Measurements from ENCODE around the gene RABL6. TPM values are rescaled to one million over a fixed set of nuclear protein-coding genes. Genes with fewer than 3 reads are reported as not detected.
"Not testable (repeated sequence)": the region's sequence is repeated elsewhere in the genome, so short reads cannot be mapped to it uniquely, and the experiment has no call there.

RABL6 gene
- polyA plus RNA-seq, 3 donors: 58.6 to 61.1 (median 59.7) TPM

GRCh38 chr9:136854842-136855460 lies 47.2 kb downstream of the RABL6 start:
- DNase-seq (ENCODE audit: low read depth in 3 of 3, low spot score in 2 of 3): no peak

- no peak for DNase-seq (ENCODE audit: low read depth in 3 of 3, low spot score in 2 of 3)
Observed at GRCh38 chr9:136855461-136856078, 47.8 kb downstream of the RABL6 start.

- no peak for DNase-seq (ENCODE audit: low read depth in 3 of 3, low spot score in 2 of 3)
Observed at GRCh38 chr9:136856079-136856476, 48.3 kb downstream of the RABL6 start.

DNA sequence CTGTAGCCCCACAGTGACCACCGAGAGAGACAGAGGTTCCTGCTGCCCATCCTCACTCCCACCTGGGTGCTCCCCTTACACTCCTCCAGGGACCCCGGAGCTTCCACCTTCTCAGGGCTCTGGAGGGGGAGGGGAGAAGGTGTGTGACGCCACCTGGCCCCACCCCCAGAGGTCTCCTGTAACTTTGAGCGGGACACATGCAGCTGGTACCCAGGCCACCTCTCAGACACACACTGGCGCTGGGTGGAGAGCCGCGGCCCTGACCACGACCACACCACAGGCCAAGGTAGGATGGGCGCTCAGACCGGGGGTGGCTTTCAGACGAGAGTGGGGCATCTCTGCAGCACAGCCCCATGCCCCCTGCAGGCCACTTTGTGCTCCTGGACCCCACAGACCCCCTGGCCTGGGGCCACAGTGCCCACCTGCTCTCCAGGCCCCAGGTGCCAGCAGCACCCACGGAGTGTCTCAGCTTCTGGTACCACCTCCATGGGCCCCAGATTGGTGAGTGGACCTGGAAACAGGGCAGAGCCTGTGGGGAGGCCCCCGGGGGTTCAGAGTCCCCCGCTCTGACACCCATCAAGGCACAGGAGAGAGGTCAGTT lies 48.9 kb downstream of the RABL6 start:
- DNase-seq (ENCODE audit: low read depth in 3 of 3, low spot score in 2 of 3): no peak

- DNase-seq (ENCODE audit: low read depth in 3 of 3, low spot score in 2 of 3): no peak
Observed at GRCh38 chr9:136857166-136857565, 49.4 kb downstream of the RABL6 start.

- DNase-seq (ENCODE audit: low read depth in 3 of 3, low spot score in 2 of 3): no peak
Observed at GRCh38 chr9:136857581-136858412, 50.0 kb downstream of the RABL6 start.

DNA sequence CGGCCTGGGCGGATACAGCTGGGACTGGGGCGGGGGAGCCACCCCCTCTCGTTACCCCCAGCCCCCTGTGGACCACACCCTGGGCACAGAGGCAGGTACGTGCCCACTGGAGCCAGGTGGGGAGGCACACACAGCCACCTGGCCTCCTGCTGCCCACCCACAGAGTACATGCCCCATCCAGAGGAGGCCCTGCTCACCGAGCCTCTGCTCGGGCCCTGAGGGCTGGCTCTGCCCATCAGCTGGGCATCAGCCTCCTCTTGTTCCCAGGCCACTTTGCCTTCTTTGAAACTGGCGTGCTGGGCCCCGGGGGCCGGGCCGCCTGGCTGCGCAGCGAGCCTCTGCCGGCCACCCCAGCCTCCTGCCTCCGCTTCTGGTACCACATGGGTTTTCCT lies 50.7 kb downstream of the RABL6 start:
- DNase-seq (ENCODE audit: low read depth in 3 of 3, low spot score in 2 of 3): no peak

DNA sequence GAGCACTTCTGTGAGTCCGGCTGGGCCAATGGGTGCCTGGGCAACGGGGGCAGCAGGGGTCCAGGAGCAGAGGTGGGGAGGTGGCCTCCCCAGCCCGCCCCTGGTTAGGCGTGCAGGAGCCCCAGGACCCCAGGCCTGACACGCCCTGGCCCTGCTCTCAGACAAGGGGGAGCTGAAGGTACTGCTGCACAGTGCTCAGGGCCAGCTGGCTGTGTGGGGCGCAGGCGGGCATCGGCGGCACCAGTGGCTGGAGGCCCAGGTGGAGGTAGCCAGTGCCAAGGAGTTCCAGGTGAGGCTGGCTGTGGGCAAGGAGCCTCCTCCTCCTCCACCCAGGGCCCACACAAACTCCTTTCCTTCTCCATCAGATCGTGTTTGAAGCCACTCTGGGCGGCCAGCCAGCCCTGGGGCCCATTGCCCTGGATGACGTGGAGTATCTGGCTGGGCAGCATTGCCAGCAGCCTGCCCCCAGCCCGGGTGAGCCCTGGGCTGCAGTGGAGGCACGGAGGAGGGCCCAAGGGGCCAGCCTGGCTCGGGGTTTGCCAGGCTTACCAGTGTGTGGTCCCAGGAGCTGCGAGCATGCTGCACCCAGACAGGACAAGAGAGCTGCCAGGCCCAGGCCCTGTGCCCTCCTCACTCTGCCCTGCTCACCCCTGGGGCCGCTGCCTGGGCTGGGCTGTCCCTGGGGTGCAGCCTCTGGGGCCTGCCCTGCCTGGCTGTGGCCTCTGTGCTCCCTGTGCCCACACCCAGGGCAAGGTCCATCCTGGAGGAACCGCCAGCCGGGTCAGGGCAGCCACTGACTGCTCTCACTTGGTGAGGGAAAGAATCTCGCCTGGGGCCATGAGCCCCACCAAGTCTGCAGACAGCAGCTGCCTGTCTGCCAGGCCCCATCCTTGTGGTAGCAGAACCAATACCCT lies 51.4 kb downstream of the RABL6 start:
- no peak for DNase-seq (ENCODE audit: low read depth in 3 of 3, low spot score in 2 of 3)

- no peak for DNase-seq (ENCODE audit: low read depth in 3 of 3, low spot score in 2 of 3)
Observed at GRCh38 chr9:136860529-136860928, 52.8 kb downstream of the RABL6 start.

DNA sequence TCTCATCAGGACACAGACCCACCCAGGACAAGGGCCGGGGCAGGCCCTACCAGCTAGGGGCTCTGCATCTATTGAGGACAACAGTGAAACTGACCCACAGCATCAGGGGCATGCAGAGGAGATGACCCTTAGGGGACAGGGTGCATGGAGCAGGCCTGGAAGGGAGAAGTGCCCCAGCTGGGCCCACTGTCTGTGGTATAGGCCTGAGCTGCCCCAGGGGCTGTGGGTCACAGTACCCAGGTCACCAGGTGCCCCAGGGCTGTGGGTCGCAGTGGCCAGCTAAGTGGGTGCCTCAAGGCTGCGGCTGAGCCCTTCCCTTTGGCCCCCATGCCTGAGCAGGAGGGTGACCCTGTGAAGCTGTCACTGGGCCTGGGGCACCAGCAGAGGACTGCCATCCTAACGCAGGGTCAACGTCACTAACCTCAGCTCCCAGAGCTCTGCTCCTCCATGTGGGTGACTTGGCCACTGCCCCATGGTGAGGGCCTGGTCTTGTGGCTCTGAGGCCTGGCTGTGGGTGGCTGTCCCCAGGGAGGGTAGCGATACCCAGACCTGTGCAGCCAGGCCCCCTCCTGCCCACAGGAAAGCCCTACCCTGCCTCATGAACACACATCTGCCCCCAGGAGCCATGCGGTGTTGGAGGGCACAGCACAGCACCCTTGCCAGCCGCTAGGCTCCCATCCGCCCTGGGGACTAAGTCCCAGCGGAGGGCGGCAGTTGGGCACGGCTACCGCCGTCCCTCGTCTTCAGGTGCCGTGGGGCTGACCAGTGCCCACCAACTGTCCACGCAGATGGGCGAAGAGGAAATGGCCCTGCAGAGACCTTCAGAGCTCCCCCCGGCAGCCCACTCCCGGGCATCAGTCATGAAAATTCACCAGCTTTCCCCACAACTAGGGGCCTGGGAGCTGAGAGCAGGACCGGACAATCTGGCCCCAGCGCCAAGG lies 53.5 kb downstream of the RABL6 start:
- no peak for DNase-seq (ENCODE audit: low read depth in 3 of 3, low spot score in 2 of 3)

- no peak for DNase-seq (ENCODE audit: low read depth in 3 of 3, low spot score in 2 of 3)
Observed at GRCh38 chr9:136861874-136862457, 54.2 kb downstream of the RABL6 start.

DNA sequence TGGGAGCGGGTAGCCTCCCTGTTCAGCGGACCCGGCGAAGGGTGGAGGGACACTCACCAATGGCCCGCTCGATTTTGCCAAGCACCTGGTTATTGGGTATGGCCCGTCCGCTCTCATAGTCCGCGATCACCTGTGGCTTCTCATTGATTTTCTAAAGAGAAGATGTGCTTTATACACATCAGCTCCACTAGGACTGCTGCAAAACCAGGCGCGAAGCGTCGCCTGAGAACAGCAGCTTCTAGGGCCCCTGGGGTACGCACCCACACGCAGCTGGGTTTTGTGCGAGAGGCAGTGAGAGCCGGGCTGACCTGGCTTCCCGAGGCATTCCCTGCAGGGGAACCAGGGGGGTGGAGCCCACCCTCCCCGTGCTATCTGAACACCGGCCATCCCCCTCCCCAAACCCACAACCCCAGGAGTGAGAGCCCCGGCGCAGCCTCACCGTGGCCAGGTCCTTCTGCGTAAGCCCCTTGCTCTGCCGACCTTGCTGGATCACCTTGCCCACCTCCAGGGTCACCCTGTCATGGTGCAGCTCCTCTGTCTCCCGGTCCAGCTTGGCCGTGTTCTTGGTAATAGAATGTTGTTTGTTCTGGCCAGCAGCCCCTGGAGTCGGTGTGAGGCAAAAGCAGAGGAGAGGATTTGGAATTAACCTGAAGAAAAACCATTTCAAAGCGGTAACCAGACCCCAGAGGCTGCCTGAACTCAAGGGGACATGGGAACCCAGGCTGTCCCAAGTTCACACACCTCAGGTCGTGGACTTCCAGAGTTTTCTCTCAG lies 55.3 kb downstream of the RABL6 start:
- no peak for DNase-seq (ENCODE audit: low read depth in 3 of 3, low spot score in 2 of 3)

GRCh38 chr9:136863623-136864273 lies 56.0 kb downstream of the RABL6 start:
- no peak for DNase-seq (ENCODE audit: low read depth in 3 of 3, low spot score in 2 of 3)

DNA sequence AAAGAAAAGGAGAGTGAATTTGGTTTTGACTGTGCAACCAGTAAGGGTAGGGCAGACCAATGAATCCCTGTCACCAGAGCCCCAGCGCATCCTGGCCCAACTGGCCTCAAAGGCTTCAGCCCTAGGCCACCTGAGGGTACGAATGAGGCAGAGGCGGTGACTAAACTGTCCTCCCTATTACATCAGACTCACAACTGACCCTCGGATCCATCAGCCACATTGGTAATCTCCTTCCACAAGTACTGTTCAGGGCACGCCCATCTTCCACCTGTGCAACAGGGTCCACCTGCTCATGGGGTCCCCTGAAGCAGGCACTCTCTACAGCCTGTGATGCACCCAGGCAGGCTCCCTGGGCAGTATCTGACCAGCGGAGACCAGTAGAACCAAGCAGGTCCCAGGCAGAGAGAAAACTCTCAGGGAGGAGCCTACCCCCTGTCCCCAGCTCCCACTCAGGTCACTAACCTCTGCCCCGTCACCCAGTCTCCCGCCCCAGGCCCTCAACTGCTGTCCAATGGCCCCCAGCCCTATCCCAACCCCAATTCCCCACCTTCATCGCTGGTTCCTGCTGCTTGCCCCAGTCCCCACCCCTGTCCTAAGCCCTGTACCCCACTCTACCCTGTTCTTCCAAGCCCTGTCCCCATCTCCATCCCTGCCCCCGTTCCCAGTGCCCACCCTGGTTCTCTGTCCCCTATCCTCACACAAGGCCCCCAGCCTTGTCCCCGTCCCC lies 57.5 kb downstream of the RABL6 start:
- DNase-seq (ENCODE audit: low read depth in 3 of 3, low spot score in 2 of 3): no peak

DNA sequence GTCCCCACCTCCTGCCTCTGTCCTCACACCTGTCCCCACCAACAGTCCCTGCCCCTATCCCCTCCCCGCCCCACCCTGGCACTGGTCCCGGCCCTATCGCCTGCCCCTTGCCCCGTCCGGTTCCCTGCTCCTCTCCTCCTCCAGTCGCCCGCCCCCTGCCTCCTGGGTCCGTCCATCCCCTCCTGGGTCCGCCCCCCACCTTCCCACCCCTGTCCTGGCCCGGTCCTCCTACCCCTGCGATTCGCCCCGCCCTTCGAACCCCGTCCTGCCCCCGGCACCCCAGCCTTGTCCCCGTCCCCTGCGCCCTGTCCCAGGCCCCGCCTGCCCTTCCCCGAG lies 58.0 kb downstream of the RABL6 start:
- DNase-seq (ENCODE audit: low read depth in 3 of 3, low spot score in 2 of 3): no peak

DNA sequence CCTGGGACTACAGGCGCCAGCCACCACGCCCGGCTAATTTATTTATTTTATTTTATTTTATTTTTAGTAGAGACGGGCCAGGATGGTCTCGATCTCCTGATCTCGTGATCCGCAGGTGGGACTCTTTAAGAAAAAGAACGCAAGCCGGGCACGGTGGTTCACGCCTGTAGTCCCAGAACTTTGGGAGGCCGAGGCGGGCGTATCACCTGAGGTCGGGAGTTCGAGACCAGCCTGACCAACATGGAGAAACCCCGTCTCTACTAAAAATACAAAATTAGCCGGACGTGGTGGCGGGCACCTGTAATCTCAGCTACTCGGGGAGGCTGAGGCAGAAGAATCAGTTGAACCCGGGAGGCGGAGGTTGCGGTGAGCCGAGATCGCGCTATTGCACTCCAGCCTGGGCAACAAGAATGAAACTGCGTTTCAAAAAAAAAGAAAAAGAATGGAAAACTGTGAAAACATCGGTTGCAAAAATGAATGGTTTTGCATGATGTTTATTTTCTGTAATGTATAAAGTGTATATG lies 59.2 kb downstream of the RABL6 start:
- DNase-seq (ENCODE audit: low read depth in 3 of 3, low spot score in 2 of 3): not testable (repeated sequence)

DNA sequence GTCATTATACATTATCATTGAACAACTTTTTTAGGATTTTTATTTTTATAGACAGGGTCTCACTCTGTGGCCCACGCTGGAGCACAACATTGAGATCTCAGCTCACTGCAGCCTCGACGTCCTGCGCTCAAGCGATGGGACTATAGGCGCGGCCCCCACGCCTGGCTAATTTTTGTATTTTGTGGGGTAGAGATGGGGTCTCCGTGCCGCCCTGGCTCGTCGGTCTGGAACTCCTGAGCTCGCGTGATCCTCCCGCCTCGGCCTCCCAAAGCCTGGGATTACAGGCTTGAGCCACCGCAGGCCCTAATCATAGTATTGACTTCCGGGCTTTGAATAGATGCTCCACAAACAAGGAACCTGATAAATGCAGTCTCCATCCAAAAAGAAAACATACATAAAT lies 59.7 kb downstream of the RABL6 start:
- no peak for DNase-seq (ENCODE audit: low read depth in 3 of 3, low spot score in 2 of 3)
